Astrocyte (in vitro differentiated cells and primary cell): ENCODE results near the gene UBTF. TPM values are rescaled to one million over a fixed set of nuclear protein-coding genes. Genes with fewer than 3 reads are reported as not detected.
A peak's percentile ranks its signal among the peaks of the same experiment; 100 is the strongest.

ENCODE experiments used
- DNase-seq: peaks from one replicate; pipeline ENCODE4 v3.0.0-alpha.2; 2010; ENCODE audit warnings: low read depth
- FAIRE-seq: peaks from 2 replicates; lab custom pipeline; 2011; peaks lifted over from hg19 to GRCh38; lab: Jason Lieb, UNC
- H2AFZ ChIP-seq: 2 replicates; pipeline ENCODE4 v1.6.0; 2012; ENCODE audit warnings: low read depth, low read length, inconsistent platforms
- H3K27ac ChIP-seq: 2 replicates; pipeline ENCODE4 v1.5.1; 2011; ENCODE audit warnings: low read depth, low read length, inconsistent platforms
- H3K27me3 ChIP-seq: 2 replicates; pipeline ENCODE4 v1.6.0; 2011; ENCODE audit warnings: low read length, inconsistent platforms; ENCODE audit not compliant: insufficient read depth
- H3K36me3 ChIP-seq: 2 replicates; pipeline ENCODE4 v1.5.1; 2011; ENCODE audit warnings: low read length, inconsistent platforms; ENCODE audit not compliant: insufficient read depth
- H3K4me1 ChIP-seq: 2 replicates; pipeline ENCODE4 v1.5.1; 2011; ENCODE audit warnings: low read length, inconsistent platforms; ENCODE audit not compliant: insufficient read depth
- H3K4me2 ChIP-seq: 2 replicates; pipeline ENCODE4 v1.6.0; 2012; ENCODE audit warnings: low read length, inconsistent platforms
- H3K4me3 ChIP-seq: 2 replicates; pipeline ENCODE4 v1.5.1; 2011; ENCODE audit warnings: low read depth, mild to moderate bottlenecking, low read length, inconsistent platforms; ENCODE audit not compliant: insufficient read depth
- H3K79me2 ChIP-seq: 2 replicates; pipeline ENCODE4 v1.6.0; 2012; ENCODE audit warnings: mild to moderate bottlenecking, low read length, inconsistent platforms; ENCODE audit not compliant: insufficient read depth
- H3K9ac ChIP-seq: 2 replicates; pipeline ENCODE4 v1.6.0; 2012; ENCODE audit warnings: mild to moderate bottlenecking, low read length, inconsistent platforms
- H3K9me3 ChIP-seq: 2 replicates; pipeline ENCODE4 v1.5.1; 2012; ENCODE audit warnings: low read depth, mild to moderate bottlenecking, low read length, inconsistent platforms; ENCODE audit not compliant: insufficient read depth
- H4K20me1 ChIP-seq: 2 replicates; pipeline ENCODE4 v1.6.0; 2012; ENCODE audit warnings: low read length, inconsistent platforms; ENCODE audit not compliant: insufficient read depth
- H3K27ac Mint-ChIP-seq: one replicate; pipeline ENCODE4 v1.8.0; 2021; ENCODE audit warnings: mild to moderate bottlenecking, mixed read lengths; ENCODE audit not compliant: unreplicated experiment
- H3K27me3 Mint-ChIP-seq: one replicate; pipeline ENCODE4 v1.8.0; 2021; ENCODE audit warnings: low read depth, mixed read lengths; ENCODE audit not compliant: unreplicated experiment
- H3K36me3 Mint-ChIP-seq: one replicate; pipeline ENCODE4 v1.8.0; 2021; ENCODE audit warnings: low read depth, mixed read lengths; ENCODE audit not compliant: unreplicated experiment
- H3K4me1 Mint-ChIP-seq: one replicate; pipeline ENCODE4 v1.8.0; 2021; ENCODE audit warnings: low read depth, mixed read lengths; ENCODE audit not compliant: unreplicated experiment
- H3K4me3 Mint-ChIP-seq: one replicate; pipeline ENCODE4 v1.8.0; 2021; ENCODE audit warnings: mild to moderate bottlenecking, moderate library complexity, mixed read lengths; ENCODE audit not compliant: unreplicated experiment
- H3K9me3 Mint-ChIP-seq: one replicate; pipeline ENCODE4 v1.8.0; 2021; ENCODE audit warnings: mild to moderate bottlenecking, mixed read lengths; ENCODE audit not compliant: unreplicated experiment
- CTCF ChIP-seq: IDR thresholded peaks from 2 replicates; pipeline ENCODE4 v1.5.1; 2011; ENCODE audit warnings: low read depth, mild to moderate bottlenecking, inconsistent platforms, low read length, moderate library complexity; ENCODE audit not compliant: insufficient read depth
- EZH2 ChIP-seq: IDR thresholded peaks from 2 replicates; pipeline ENCODE4 v1.6.1; 2012; ENCODE audit warnings: mild to moderate bottlenecking, low read length, inconsistent platforms; ENCODE audit not compliant: insufficient read depth
- total RNA-seq: library from RNA; stranded (reverse); gene quantifications from 2 replicates; pipeline ENCODE4 v1.2.1, GENCODE V29; 2021

Gene UBTF
- total RNA-seq, 1 donor from 2014 or later, result 48.0 TPM

- H2AFZ ChIP-seq, result no peak overlapping the region
Observed at GRCh38 chr17:44258811-44259351, 39.4 kb upstream of the UBTF start.

GRCh38 chr17:44257815-44258760 is 38.6 kb upstream of the UBTF start:
- Histone ChIP-seq H3K27me3 (peaks cover 5% of the 10 kb centered on the region), H3K4me2 (no peak overlapping the region), H3K4me1 (no peaks in the 10 kb centered on the region), H3K9me3 (no peaks in the 10 kb centered on the region), H3K79me2 (no peaks in the 10 kb centered on the region), H3K9ac (no peak overlapping the region), H2AFZ (no peak overlapping the region), H3K4me3 (no peak overlapping the region), H3K36me3 (no peaks in the 10 kb centered on the region), H4K20me1 (no peaks in the 10 kb centered on the region), H3K27ac (no peak overlapping the region)
- DNase-seq (no peak), FAIRE-seq (no peak)
- Mint-ChIP-seq H3K4me3 (no peak overlapping the region), H3K36me3 (peaks cover 3% of the 10 kb centered on the region), H3K27ac (peak overlapping the region; percentile 48), H3K27me3 (peaks cover 57% of the 10 kb centered on the region), H3K9me3 (peaks cover 4% of the 10 kb centered on the region), H3K4me1 (no peaks in the 10 kb centered on the region)
- TF ChIP-seq EZH2 (no peak), CTCF (no peak)

More at GRCh38 chr17:44258811-44259351, 39.4 kb upstream of the UBTF start:
- H3K4me3 Mint-ChIP-seq, result no peak overlapping the region
- H3K4me1 ChIP-seq, result no peaks in the 10 kb centered on the region
- H3K4me2 ChIP-seq, result no peak overlapping the region
- no peaks in the 10 kb centered on the region for H3K4me1 Mint-ChIP-seq
- H3K4me3 ChIP-seq, result no peak overlapping the region
- DNase-seq (no peak), FAIRE-seq (no peak)
- H4K20me1 ChIP-seq, result no peaks in the 10 kb centered on the region
- no peak overlapping the region for H3K27ac ChIP-seq
- H3K9me3 Mint-ChIP-seq, result peaks cover 4% of the 10 kb centered on the region
- H3K79me2 ChIP-seq, result no peaks in the 10 kb centered on the region
- TF ChIP-seq CTCF, result no peak
- no peak for TF ChIP-seq EZH2
- no peaks in the 10 kb centered on the region for H3K36me3 ChIP-seq
- peaks cover 5% of the 10 kb centered on the region for H3K27me3 ChIP-seq
- no peak overlapping the region for H3K9ac ChIP-seq
- H3K27ac Mint-ChIP-seq, result no peak overlapping the region
- peaks cover 3% of the 10 kb centered on the region for H3K36me3 Mint-ChIP-seq
- peaks cover 61% of the 10 kb centered on the region for H3K27me3 Mint-ChIP-seq
- no peaks in the 10 kb centered on the region for H3K9me3 ChIP-seq

- Mint-ChIP-seq H3K27ac (no peak overlapping the region), H3K27me3 (peaks cover 45% of the 10 kb centered on the region), H3K9me3 (peaks cover 4% of the 10 kb centered on the region), H3K36me3 (peaks cover 3% of the 10 kb centered on the region), H3K4me3 (no peak overlapping the region), H3K4me1 (no peaks in the 10 kb centered on the region)
- no peak for FAIRE-seq
- Histone ChIP-seq H4K20me1 (no peaks in the 10 kb centered on the region), H3K4me1 (no peaks in the 10 kb centered on the region), H3K9me3 (no peaks in the 10 kb centered on the region), H3K27ac (no peak overlapping the region), H3K27me3 (peaks cover 5% of the 10 kb centered on the region), H3K36me3 (no peaks in the 10 kb centered on the region), H3K9ac (no peak overlapping the region), H3K4me3 (no peak overlapping the region), H3K79me2 (no peaks in the 10 kb centered on the region), H3K4me2 (no peak overlapping the region), H2AFZ (no peak overlapping the region)
- TF ChIP-seq CTCF (no peak), EZH2 (no peak)
- no peak for DNase-seq
Observed at GRCh38 chr17:44256671-44257070, 37.2 kb upstream of the UBTF start.
